Activated T-helper 9 cell treated with anti-CD3 and anti-CD28 coated beads, Interleukin-2, amount 50 U/mL, for 16 hours (primary cell): ENCODE data around the gene PTGIS.

Source experiments
- DNase-seq: peaks from one replicate; pipeline ENCODE4 v3.0.0-alpha.2; 2020; ENCODE audit warnings: low read depth

Gene PTGIS

GRCh38 chr20:49469060-49469459 is 98.9 kb downstream of the PTGIS start:
- no peak for DNase-seq

- DNase-seq = no peak
Observed at GRCh38 chr20:49468412-49468811, 99.5 kb downstream of the PTGIS start.

- no peak for DNase-seq
Observed at GRCh38 chr20:49466114-49466912, 101.6 kb downstream of the PTGIS start.

GRCh38 chr20:49464556-49464955 is 103.4 kb downstream of the PTGIS start:
- DNase-seq = no peak

GRCh38 chr20:49462626-49463025 is 105.3 kb downstream of the PTGIS start:
- DNase-seq = no peak

- no peak for DNase-seq
Observed at GRCh38 chr20:49461894-49462620, 105.9 kb downstream of the PTGIS start.

- DNase-seq = no peak
Observed at GRCh38 chr20:49460916-49461315, 107.0 kb downstream of the PTGIS start.

- no peak for DNase-seq
Observed at GRCh38 chr20:49460131-49460530, 107.8 kb downstream of the PTGIS start.

GRCh38 chr20:49459684-49460083 is 108.3 kb downstream of the PTGIS start:
- no peak for DNase-seq

GRCh38 chr20:49457444-49457843 is 110.5 kb downstream of the PTGIS start:
- DNase-seq = no peak

- no peak for DNase-seq
Observed at GRCh38 chr20:49456646-49457045, 111.3 kb downstream of the PTGIS start.

- DNase-seq = no peak
Observed at GRCh38 chr20:49455691-49456090, 112.2 kb downstream of the PTGIS start.
